GM18507 (cell line): Measurements from ENCODE around the gene CDK10.

Experiments
- DNase-seq: peaks from one replicate; pipeline ENCODE4 v3.0.0; 2011; ENCODE audit warnings: low read depth; ENCODE audit not compliant: insufficient read length; ENCODE audit errors: extremely low spot score
- FAIRE-seq: peaks from 2 replicates; lab custom pipeline; 2011; peaks lifted over from hg19 to GRCh38; lab: Jason Lieb, UNC

The CDK10 gene, protein sequence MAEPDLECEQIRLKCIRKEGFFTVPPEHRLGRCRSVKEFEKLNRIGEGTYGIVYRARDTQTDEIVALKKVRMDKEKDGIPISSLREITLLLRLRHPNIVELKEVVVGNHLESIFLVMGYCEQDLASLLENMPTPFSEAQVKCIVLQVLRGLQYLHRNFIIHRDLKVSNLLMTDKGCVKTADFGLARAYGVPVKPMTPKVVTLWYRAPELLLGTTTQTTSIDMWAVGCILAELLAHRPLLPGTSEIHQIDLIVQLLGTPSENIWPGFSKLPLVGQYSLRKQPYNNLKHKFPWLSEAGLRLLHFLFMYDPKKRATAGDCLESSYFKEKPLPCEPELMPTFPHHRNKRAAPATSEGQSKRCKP

DNA sequence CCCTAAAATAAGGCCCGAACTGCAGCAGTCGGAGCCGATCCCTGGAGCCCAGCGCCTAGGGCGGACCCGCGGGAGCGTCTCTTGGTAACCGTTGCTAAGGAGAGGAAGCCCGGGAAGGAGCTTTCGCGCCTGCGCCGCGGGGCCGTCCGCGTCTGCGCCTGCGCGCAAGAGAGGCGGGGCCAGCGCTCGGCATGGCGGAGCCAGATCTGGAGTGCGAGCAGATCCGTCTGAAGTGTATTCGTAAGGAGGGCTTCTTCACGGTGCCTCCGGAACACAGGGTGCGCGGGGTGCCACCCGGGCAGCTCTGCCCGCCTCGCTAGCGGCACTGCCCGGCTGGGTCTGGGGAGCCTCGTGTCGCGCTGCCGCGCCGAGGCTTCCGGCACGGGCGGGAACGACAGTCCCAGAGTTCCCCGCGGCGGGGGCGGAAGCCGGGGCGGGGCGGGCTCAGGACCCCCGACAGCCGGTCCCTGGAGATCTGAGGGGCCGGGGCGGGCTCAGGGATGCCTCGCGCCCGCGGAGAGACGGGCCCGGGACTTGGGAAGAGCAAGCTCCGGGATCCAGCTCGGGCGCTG lies at the start of gene CDK10:
TSS of gene CDK10 (plus strand) at position 170 of the 572 bp plus-strand sequence. CDS start at position 192, 22 bp downstream.
- FAIRE-seq (peak; percentile 91), DNase-seq (peak; percentile 85)

GRCh38 chr16:89637379-89637778 lies 49.1 kb upstream of the CDK10 start:
- DNase-seq (no peak), FAIRE-seq (no peak)

DNA sequence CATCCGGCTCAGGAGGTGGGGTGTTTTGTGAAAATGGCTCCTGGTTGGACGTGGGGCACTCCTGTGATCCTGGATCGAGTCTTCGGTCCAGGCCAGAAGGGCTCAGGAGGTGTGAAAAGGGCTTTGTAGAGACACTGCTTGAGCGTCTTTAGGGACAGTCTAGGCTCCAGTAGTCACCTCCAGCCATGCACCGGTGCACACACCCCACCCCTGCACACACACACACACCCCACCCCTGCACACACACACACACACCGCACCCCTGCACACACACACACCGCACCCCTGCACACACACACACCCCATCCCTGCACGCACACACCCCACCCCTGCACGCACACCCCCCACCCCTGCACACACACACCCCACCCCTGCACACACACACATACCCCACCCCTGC lies 48.0 kb upstream of the CDK10 start:
- DNase-seq, result no peak
- FAIRE-seq, result no peak

DNA sequence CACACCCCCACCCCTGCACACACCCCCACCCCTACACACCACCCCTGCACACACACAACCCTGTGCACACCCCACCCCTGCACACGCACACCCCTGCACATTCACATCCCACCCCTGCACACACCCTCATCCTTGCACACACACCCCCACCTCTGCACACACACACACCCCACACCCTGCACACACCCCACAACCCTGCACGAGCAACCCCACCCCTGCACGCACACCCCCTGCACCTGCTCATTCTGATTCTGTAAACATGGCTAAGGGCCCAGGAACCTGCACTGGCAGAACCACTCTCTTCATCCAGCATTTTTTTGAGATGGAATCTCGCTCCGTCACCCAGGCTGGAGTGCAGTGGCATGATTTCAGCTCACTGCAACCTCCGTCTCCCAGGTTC lies 47.1 kb upstream of the CDK10 start:
- no peak for DNase-seq

DNA sequence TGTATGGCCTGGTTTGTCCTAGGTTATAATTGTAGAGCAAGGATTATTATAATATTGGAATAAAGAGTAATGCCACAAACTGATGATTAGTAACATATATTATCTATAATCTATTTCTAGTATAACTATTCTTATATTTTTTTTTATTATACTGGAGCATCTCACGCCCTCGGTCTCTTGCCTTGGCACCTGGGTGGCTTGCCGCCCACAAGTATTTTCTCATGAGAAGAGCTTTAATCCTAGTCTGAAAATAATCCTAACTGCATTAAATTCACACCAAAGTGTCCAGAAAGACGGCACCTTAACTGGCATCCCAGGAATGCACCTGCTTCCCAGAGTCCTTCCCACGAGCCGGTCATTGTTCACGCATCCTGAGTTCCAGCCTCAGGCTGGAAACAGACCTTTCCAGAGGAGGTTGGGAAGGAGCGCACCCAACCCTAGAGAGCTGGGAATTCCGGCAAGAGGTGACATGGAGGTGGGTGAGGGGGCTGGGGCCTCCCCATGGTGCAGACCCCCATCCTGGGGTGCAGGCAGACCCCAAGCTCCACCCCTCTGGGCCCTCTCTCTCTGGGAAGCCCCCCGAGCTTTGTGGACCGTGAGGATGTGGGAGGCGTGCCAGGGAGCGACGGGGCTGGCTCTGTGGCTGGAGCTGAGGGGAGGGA lies 44.9 kb upstream of the CDK10 start:
- FAIRE-seq, result no peak
- no peak for DNase-seq

More for the DNA sequence above, 47.1 kb upstream of the CDK10 start:
- FAIRE-seq, result no peak

- FAIRE-seq (no peak), DNase-seq (no peak)
These were observed 43.9 kb upstream of the CDK10 start for GRCh38 chr16:89642574-89642973.

GRCh38 chr16:89643769-89644300 lies 42.7 kb upstream of the CDK10 start:
- FAIRE-seq (no peak), DNase-seq (no peak)

DNA sequence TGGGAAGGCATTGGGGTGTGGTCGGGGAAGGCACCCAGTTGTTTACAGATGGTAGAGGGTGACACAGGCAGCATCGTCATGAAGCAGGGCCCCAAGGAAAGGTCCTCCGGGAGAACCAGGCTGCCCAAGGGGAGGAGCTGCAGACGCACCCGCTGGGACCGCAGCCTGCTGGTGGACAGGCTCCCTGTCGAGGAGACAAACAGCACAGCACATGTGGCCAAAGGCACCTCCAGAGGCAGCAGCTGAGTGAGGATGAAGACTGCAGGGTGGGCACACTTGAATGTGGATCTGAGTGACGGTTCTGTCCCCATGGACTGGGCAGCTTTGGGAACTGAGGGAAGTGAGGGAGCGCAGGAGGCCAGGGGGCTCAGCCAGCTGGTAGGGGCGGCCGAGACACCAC lies 41.4 kb upstream of the CDK10 start:
- DNase-seq (no peak), FAIRE-seq (no peak)

GRCh38 chr16:89646270-89646669 lies 40.2 kb upstream of the CDK10 start:
- DNase-seq (no peak), FAIRE-seq (no peak)

- DNase-seq (no peak), FAIRE-seq (no peak)
These were observed 39.6 kb upstream of the CDK10 start for GRCh38 chr16:89646906-89647305.

DNA sequence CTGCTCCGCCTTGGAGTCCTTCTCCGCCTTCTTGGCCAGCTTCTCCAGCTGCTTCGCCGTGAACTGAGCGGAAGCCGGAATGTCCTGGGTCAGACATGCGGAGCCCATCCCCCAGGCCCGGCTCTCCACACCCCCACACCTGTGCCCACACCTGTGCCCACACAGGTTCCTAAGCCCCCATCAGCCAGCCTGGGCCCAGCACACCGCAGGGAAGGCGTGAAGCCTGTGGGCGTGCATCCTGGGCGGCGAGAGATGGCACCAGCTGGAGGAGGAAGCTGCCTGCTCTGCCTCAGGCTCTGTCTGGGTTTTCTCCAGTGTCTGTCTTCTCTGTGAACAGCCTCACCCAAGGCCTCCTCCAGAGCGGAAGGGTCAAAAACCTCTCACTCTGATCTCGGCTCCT lies 34.9 kb upstream of the CDK10 start:
- no peak for FAIRE-seq
- DNase-seq, result no peak

DNA sequence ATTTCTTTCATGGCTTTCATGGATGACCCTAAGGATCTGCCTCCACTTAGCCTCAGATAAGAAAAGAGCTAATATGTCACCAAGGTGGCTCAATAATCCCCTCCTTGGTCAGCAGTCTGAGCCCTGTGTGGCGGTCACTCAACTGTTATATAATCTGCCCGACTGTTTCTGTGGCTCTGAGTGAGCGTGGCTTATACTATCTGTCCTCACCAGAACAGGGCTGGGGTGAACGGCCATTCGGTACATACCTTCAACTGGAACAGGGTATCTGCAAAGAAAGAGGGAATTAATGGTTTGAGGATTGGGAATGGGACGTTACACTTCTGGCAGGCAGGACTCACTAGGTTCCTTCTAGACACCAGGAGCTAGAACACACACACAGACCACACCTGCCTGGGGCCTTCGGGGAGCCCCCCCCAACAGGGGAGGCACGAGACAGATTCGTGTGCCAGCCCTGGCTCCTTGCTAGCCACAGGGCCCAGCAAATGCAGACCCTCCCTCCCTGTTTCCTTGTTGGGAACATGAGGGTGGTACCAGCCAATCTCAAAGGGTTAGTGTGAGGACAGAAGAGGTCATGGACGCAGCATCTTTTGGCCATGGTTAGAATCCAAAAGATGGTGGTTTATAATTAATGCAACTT lies 32.7 kb upstream of the CDK10 start:
- DNase-seq (no peak), FAIRE-seq (no peak)

DNA sequence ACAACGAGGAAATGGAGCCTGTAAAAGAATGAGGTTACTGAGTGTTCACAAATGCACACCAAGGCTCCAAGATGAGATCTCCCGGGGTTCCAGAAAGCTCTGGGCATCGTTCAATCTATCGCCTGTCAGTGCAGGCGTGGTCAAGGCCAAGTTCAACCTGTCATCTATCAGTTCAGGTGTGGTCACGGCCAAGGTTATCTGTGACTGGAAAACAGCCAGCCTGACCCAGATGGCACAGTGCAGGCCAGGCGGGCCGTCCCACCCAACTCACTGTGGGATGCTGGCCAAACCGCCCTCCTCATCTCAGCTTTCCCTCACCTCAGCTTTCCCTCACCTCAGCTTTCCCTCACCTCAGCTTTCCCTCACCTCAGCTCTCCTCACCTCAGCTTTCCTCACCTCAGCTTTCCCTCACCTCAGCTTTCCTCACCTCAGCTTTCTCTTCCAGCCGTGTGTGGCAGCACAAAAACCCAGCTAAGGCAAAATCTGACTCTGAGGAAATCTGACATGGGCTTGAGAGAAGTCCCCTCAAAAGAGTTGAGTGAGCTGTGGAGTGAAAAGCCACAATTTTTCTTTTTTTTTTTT lies 31.3 kb upstream of the CDK10 start:
- FAIRE-seq (no peak), DNase-seq (no peak)

DNA sequence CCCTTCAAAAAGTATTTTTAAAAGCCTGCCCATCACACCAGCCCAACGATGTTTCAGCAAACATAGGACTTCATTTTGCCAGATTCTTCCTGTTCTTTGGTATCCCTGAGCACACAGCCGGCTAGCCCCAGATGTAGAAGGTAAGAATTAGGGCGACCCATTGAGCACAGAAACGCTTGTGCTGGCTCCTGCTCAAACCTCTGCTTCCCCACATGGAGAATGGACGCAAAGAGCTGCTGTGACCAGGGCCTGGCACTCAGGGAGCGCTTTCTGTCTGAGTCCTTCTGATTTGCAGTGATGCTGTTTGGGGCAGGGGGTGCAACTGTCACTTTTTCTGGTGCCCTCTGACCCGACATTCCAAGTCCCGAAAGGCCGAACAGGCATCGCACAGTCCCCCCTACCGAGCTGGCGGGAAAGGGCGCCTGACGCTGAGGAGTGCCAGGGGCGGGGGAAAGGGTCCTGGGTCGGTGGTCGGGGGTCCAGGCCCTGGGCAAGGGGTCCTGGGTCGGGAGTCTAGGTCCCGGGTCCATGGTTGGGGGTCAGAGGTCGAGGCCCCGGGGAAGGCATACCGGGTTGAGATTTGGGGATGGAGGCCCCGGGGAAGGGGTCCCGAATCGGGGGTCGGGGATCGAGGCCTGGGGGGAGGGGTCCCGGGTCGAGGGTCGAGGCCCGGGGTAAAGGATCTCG lies 29.9 kb upstream of the CDK10 start:
- DNase-seq (no peak), FAIRE-seq (no peak)

DNA sequence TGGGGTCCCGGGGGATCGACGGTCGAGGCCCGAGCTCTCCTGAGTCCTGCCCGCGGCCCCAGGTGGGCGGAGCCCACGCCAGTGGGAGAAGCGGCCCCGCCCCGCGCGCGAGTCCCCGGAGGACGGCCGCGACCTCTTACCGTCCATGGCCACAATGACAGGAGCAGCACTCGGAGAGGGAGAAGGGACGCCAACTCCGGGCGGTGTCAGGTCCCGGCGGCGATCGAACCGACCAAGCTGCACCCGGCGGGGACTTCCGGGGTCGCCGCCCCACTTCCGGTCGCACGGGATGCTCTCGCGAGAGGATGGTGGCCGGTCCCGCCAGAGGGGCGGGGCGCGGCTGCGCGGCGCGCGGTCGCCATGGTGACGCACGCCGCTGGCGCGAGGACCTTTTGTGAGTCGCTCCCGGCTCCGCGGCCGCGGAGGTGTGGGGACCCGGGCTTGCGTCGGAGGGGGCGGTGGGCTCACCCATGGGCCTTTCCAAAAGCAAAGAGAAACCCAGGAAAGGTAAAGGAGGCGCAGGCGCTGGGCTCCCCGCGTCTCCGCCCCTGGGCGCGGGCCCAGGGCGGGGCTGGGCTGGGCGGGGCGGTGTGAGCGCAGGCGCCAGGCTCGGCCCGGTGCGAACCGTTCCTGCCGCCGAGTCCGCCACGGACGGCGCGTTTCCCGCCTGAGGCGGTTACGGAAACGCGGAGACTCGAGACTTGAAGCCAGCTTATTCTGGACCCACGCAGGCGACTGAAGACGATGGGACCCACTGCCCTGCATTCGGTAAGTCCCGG lies 28.9 kb upstream of the CDK10 start, which contains the start of the genes CHMP1A and SPATA33:
TSS of gene CHMP1A (minus strand) at position 267 of the 779 bp plus-strand sequence. CDS start at position 147, 120 bp downstream.
TSS of gene SPATA33 (plus strand) at position 395 of the 779 bp plus-strand sequence. CDS start at position 471, 76 bp downstream.
- FAIRE-seq (peak; percentile 72), DNase-seq (peak; percentile 98)

- DNase-seq, result no peak
- FAIRE-seq, result no peak
These were observed 28.1 kb upstream of the CDK10 start for GRCh38 chr16:89658221-89658879.

- FAIRE-seq, result no peak
- DNase-seq, result no peak
These were observed 26.3 kb upstream of the CDK10 start for GRCh38 chr16:89660146-89660545.

- FAIRE-seq (no peak), DNase-seq (no peak)
These were observed 25.3 kb upstream of the CDK10 start for GRCh38 chr16:89661215-89661614.
